Psoas muscle (tissue), 8 donors: ENCODE measurements around the gene HSPB7. TPM values are rescaled to one million over a fixed set of nuclear protein-coding genes. Genes with fewer than 3 reads are reported as not detected.

Experiments used
- ATAC-seq, 4 donors: fragments of 200-7000 bp; cut with Tn5 transposase; one replicate each; pipeline ENCODE4 v1.9.1; 2020; ENCODE audit warnings: moderate library complexity in 3 of 4, mild to moderate bottlenecking in 2 of 4
- DNase-seq, 2 donors: peaks; one replicate each; pipeline ENCODE4 v3.0.0-alpha.2; 2020
- H3K27ac ChIP-seq: fragments of 200-600 bp; one replicate; pipeline ENCODE4 v1.8.0; 2022
- H3K27me3 ChIP-seq, 3 donors: fragments of 200-600 bp in 1 of 3; one replicate each; pipeline versions ENCODE4 v1.6.1 to v1.8.0; 2013 to 2022; ENCODE audit warnings: low read length in 2 of 3, mild to moderate bottlenecking in 2 of 3, moderate library complexity in 1 of 3; ENCODE audit not compliant: insufficient read depth in 3 of 3
- H3K36me3 ChIP-seq, 2 donors: fragments of 200-600 bp in 1 of 2; one replicate each; pipeline versions ENCODE4 v1.6.1 to v1.8.0; 2013 to 2022; ENCODE audit warnings: low read depth in 1 of 2, mild to moderate bottlenecking in 1 of 2, moderate library complexity in 1 of 2; ENCODE audit not compliant: insufficient read depth in 1 of 2
- H3K4me1 ChIP-seq: fragments of 200-600 bp; one replicate; pipeline ENCODE4 v1.8.0; 2022
- H3K4me3 ChIP-seq: fragments of 200-600 bp; one replicate; pipeline ENCODE4 v1.8.0; 2022; ENCODE audit warnings: mild to moderate bottlenecking
- H3K9me3 ChIP-seq: fragments of 200-600 bp; one replicate; pipeline ENCODE4 v1.8.0; 2022
- WGBS, 3 donors: extraction: QIAGEN DNeasy Blood & Tissue Kit; methylation state at CpG; one replicate each; pipeline versions ENCODE4 v1.1.6 to v1.1.7; 2013; 5-methylcytosine and 5-hydroxymethylcytosine counted together
- intact Hi-C, 2 donors: fragments of 100-400 bp; cut with DNase I; formaldehyde crosslinking; loops; one replicate each; pipeline versions ENCODE4 v1.11.0 to v1.14.2; 2022
- polyA plus RNA-seq, 3 donors: library from polyadenylated mRNA; stranded (reverse); fragments of 200-250 nt; gene quantifications; one replicate each; pipeline ENCODE4 v1.2.3, GENCODE V29; 2013
- total RNA-seq, 4 donors: library from RNA; stranded (reverse); fragmentation: NEBNext Ultra II Directional in 2 of 4; extraction: Animal tissue kit (Norgen Biotek cat#: 25700) in 2 of 4; gene quantifications; one replicate each; pipeline versions ENCODE4 v1.2.1 to v1.2.4, GENCODE V29; 2021 to 2023
- TF ChIP-seq, protein P1 (sequence below): fragments of 200-600 bp; IDR thresholded peaks from one replicate; pipeline ENCODE4 v1.8.0; 2022; ENCODE audit warnings: antibody characterized with exemption
- donor health status: healthy with polysubstance abuse.
- donor health status: DM: no; HTN: no; CAD: no; lungs with moderate emphysema.
- donor health status: Bipolar disorder and iron deficiency.
- donor health status: healthy.
- donor health status: DM: yes; HTN: yes; CAD: no.
- donor health status: DM: no; HTN: no; CAD: no.
- donor health status: DM: no; HTN: no; CAD: no.
- donor health status: DM: yes; HTN: yes; CAD: no.

Gene HSPB7
- total and polyA plus RNA-seq, 7 donors: 1,183 to 3,738 (median 2,156) TPM

DNA sequence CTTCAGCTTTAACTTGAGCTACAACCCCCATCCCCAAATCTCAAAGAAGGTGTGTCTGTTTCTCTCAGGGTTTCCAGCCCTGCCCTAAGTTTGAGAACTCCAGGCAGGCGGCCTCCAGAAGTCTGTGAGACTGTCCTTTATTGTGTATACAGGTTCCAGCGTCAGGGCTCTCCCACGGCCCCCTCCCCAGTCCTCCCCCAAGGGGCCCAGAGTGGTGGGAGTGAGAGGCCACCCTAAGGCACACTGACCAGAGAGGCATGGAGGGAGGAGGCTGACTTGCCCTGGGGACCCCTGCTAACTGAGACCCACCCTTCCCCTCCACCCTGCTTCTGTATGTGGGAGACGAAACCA, 4.0 kb downstream of the HSPB7 start:
- intact Hi-C loops: no loop called here

DNA sequence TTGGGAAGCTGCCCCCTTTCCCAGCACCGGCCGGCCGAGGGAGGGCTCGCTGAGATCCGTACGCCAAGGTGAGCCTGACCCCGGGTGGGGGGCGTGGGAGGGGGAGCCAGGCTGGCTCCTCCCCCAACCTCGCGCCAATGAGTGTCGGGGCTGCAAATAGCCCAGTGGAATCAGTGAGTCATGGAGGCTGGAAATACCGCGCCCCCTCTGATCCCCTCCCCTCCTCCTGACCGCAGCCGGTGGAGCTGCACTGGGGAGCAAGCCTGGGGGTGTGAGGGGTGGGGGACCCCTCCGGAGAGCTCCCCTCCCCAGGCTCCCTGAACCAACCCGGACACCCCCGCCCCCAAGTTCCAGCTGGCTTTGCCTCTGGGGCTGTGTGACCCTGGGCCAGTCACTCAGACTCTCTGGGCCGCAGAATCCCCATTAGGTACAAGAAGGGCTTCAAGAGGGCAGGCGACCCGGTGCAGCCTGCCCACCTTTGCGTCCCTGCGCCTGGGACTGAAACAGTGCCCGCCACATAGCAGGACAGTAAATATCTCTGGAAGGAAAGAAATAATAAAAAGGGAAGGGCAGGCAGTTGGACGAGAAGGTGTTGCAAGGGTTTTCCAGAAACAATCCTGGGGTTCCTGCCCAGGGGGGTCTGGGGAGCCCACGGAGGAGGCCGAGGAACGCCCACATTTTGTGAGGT, 4.5 kb downstream of the HSPB7 start:
- WGBS, 3 donors: 8 to 22% (median 12%) methylated on average over 20 to 28 of the region's 28 CpGs
- ATAC-seq: peak; percentile 46 to 60 (median 48)
- Histone ChIP-seq H3K36me3 (no peaks in the 10 kb centered on the region), H3K27ac (peak overlapping the region; percentile 100), H3K9me3 (no peaks in the 10 kb centered on the region), H3K4me3 (peak overlapping the region; percentile 84), H3K4me1 (peaks cover 42% of the 10 kb centered on the region), H3K27me3 (no peaks in the 10 kb centered on the region)
- DNase-seq: peak; percentile 86 to 95
- TF ChIP-seq, protein P1, sequence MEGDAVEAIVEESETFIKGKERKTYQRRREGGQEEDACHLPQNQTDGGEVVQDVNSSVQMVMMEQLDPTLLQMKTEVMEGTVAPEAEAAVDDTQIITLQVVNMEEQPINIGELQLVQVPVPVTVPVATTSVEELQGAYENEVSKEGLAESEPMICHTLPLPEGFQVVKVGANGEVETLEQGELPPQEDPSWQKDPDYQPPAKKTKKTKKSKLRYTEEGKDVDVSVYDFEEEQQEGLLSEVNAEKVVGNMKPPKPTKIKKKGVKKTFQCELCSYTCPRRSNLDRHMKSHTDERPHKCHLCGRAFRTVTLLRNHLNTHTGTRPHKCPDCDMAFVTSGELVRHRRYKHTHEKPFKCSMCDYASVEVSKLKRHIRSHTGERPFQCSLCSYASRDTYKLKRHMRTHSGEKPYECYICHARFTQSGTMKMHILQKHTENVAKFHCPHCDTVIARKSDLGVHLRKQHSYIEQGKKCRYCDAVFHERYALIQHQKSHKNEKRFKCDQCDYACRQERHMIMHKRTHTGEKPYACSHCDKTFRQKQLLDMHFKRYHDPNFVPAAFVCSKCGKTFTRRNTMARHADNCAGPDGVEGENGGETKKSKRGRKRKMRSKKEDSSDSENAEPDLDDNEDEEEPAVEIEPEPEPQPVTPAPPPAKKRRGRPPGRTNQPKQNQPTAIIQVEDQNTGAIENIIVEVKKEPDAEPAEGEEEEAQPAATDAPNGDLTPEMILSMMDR: no peak
- intact Hi-C loops: no loop called here

More for the DNA sequence above, 4.0 kb downstream of the HSPB7 start:
- Histone ChIP-seq H3K27me3 (no peaks in the 10 kb centered on the region), H3K9me3 (no peaks in the 10 kb centered on the region), H3K4me1 (peaks cover 47% of the 10 kb centered on the region), H3K4me3 (peak overlapping the region; percentile 84), H3K36me3 (no peaks in the 10 kb centered on the region), H3K27ac (peak overlapping the region; percentile 100)
- DNase-seq (peak in 1 of 2 donors; percentile 62), ATAC-seq (no peak)
- TF ChIP-seq, protein P1: no peak
- 33 to 55% (median 43%) methylated on average over 4 of the region's 4 CpGs for WGBS, 3 donors

DNA sequence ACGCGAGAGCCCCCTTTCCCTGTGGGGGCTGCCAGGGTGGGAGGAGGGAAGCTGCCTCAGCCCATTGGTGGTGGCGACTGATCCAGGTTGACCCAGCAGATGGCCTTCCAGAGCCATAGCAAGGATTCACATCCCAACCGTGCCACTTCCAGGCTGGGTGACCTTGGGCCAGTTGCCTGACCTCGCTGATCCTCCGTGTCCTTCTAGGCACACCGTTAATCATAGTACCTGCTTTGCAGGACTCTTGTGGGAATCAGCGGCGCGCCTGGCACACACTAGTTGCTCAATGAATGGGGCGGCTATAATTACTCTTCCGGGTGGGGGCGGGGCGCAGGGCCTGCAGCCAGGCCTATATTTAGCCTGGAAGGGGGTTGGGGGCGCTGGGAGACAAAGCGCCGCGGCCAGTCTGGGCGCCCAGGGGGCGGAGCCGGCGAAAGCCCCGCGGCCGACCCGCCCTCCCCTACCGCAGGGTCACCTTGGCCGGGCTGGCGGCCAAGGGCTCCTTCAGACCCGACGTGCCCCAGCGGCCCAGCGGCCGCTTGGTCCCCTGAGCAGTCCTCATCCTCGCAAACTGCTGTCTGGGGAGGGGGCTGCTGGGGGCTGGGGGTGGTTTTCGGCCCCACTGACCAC, 5.1 kb downstream of the HSPB7 start:
- H3K4me3 ChIP-seq: peak overlapping the region; percentile 84

DNA sequence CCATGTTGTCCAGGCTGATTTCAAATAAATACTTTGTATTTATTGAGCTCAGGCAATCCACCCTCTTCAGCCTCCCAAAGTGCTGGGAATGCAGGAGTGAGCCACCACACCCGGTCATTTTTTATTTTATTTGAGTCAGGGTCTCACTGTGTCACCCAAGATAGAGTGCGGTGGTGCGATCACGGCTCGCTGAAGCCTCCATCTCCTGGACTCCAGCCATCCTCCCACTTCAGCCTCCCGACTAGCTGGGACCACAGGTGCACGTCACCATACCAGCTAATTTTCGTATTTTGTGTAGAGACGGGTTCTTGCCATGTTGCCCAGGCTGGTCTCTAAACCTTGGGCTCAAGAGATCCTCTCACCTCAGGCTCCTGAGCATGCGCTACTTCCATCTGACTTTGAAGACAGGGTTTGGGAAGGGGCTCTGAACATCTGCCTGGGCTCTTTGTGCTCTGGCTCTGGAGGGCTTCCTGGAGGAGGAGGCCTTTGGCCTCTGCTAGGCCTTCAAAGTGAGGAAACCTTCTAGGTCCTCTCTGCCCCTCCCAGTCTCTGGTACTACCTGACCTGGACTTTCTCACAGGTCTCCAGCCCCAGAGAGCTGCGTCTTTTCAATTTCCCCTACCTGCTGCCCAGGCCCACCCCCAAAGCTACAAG, 5.8 kb downstream of the HSPB7 start:
- H3K9me3 ChIP-seq: no peaks in the 10 kb centered on the region
- peaks cover 36% of the 10 kb centered on the region for H3K4me1 ChIP-seq
- intact Hi-C loops: no loop called here
- TF ChIP-seq, protein P1: no peak
- peak overlapping the region; percentile 100 for H3K27ac ChIP-seq
- DNase-seq: peak in 1 of 2 donors; percentile 54
- H3K36me3 ChIP-seq: no peaks in the 10 kb centered on the region
- H3K27me3 ChIP-seq: no peaks in the 10 kb centered on the region
- peak overlapping the region; percentile 84 for H3K4me3 ChIP-seq
- 87 to 92% (median 90%) methylated on average over 11 of the region's 11 CpGs for WGBS, 3 donors
- no peak for ATAC-seq

More for the DNA sequence above, 5.1 kb downstream of the HSPB7 start:
- peak; percentile 49 to 65 (median 52) for ATAC-seq
- TF ChIP-seq, protein P1: no peak
- Histone ChIP-seq H3K9me3 (no peaks in the 10 kb centered on the region), H3K4me1 (peaks cover 36% of the 10 kb centered on the region), H3K36me3 (no peaks in the 10 kb centered on the region), H3K27ac (peak overlapping the region; percentile 100), H3K27me3 (no peaks in the 10 kb centered on the region)
- intact Hi-C loops: no loop called here
- WGBS, 3 donors: 4 to 6% (median 4%) methylated on average over 28 to 36 of the region's 36 CpGs
- DNase-seq: peak; percentile 87 to 95
